G401.6 (cell line): ENCODE data around the gene XKR7.
"Not testable (repeated sequence)": the region's sequence is repeated elsewhere in the genome, so short reads cannot be mapped to it uniquely, and the experiment has no call there.

Experiments
- FAIRE-seq: peaks from 2 replicates; lab custom pipeline; 2012; peaks lifted over from hg19 to GRCh38; lab: Jason Lieb, UNC

XKR7 gene

GRCh38 chr20:31967830-31968249 is at the start of gene XKR7:
Gene XKR7, plus strand, starts transcription at chr20:31968151. Its CDS starts 25 bp downstream, at chr20:31968176.
- FAIRE-seq, result no peak

GRCh38 chr20:31918466-31919105 is 49.4 kb upstream of the XKR7 start:
- no peak for FAIRE-seq

GRCh38 chr20:31919410-31920155 is 48.4 kb upstream of the XKR7 start:
- no peak for FAIRE-seq

- FAIRE-seq, result no peak
These were observed 47.6 kb upstream of the XKR7 start for GRCh38 chr20:31920275-31920855.

GRCh38 chr20:31921480-31921879 is 46.5 kb upstream of the XKR7 start:
- FAIRE-seq, result not testable (repeated sequence)

GRCh38 chr20:31922181-31922580 is 45.8 kb upstream of the XKR7 start:
- no peak for FAIRE-seq

- no peak for FAIRE-seq
These were observed 45.4 kb upstream of the XKR7 start for GRCh38 chr20:31922588-31922987.

- FAIRE-seq, result no peak
These were observed 44.3 kb upstream of the XKR7 start for GRCh38 chr20:31923388-31924331.

- no peak for FAIRE-seq
These were observed 43.4 kb upstream of the XKR7 start for GRCh38 chr20:31924561-31924960.

- FAIRE-seq, result no peak
These were observed 42.3 kb upstream of the XKR7 start for GRCh38 chr20:31925631-31926030.

GRCh38 chr20:31926493-31926892 is 41.5 kb upstream of the XKR7 start:
- FAIRE-seq, result no peak

GRCh38 chr20:31927627-31928159 is 40.3 kb upstream of the XKR7 start:
- no peak for FAIRE-seq

GRCh38 chr20:31929631-31930030 is 38.3 kb upstream of the XKR7 start:
- FAIRE-seq, result not testable (repeated sequence)

- FAIRE-seq, result no peak
These were observed 37.2 kb upstream of the XKR7 start for GRCh38 chr20:31930779-31931178.

- no peak for FAIRE-seq
These were observed 34.3 kb upstream of the XKR7 start for GRCh38 chr20:31933698-31934097.

GRCh38 chr20:31934491-31934890 is 33.5 kb upstream of the XKR7 start:
- no peak for FAIRE-seq

- no peak for FAIRE-seq
These were observed 32.8 kb upstream of the XKR7 start for GRCh38 chr20:31934968-31935764.

GRCh38 chr20:31936420-31936819 is 31.5 kb upstream of the XKR7 start:
- no peak for FAIRE-seq

- no peak for FAIRE-seq
These were observed 30.1 kb upstream of the XKR7 start for GRCh38 chr20:31937820-31938219.

- no peak for FAIRE-seq
These were observed 28.3 kb upstream of the XKR7 start for GRCh38 chr20:31939661-31940060.

- no peak for FAIRE-seq
These were observed 24.9 kb upstream of the XKR7 start for GRCh38 chr20:31943052-31943471.
